ENCODE measurements around the gene CA9. TPM values are rescaled to one million over a fixed set of nuclear protein-coding genes. Genes with fewer than 3 reads are reported as not detected.
"Not testable (repeated sequence)": the region's sequence is repeated elsewhere in the genome, so short reads cannot be mapped to it uniquely, and the experiment has no call there.

CA9 gene
- polyA plus RNA-seq, 1 experiment = 0.13 TPM

GRCh38 chr9:35636135-35636876, 37.4 kb upstream of the CA9 start:
- Histone ChIP-seq H3K36me3 (ENCODE audit: control insufficient read depth, insufficient read depth, low read length) (no peaks in the 10 kb centered on the region), H3K4me3 (ENCODE audit: low read depth, low read length) (no peak overlapping the region), H3K27me3 (ENCODE audit: control insufficient read depth, insufficient read depth, low read length) (no peaks in the 10 kb centered on the region)
- ChIA-PET CTCF (interaction anchor here (1.0 to 2.5 kb wide), 3 partner anchors 10 to 26 kb away, joined by 3 to 9 read pairs (median 7); no protein-coding TSS in a partner anchor), POLR2A (no interaction called here)
- no peak for DNase-seq (ENCODE audit: low read depth)
- no peak for TF ChIP-seq CTCF (IDR thresholded peaks at IDR 0.05; ENCODE audit: insufficient read depth, low read depth, low read length)

GRCh38 chr9:35636877-35637246, 36.9 kb upstream of the CA9 start:
- CTCF ChIA-PET; H3K4me3 ChIP-seq (ENCODE audit: low read depth, low read length); POLR2A ChIA-PET; DNase-seq (ENCODE audit: low read depth); H3K36me3 ChIP-seq (ENCODE audit: control insufficient read depth, insufficient read depth, low read length); H3K27me3 ChIP-seq (ENCODE audit: control insufficient read depth, insufficient read depth, low read length): not testable (repeated sequence)

- H3K27me3 ChIP-seq (ENCODE audit: control insufficient read depth, insufficient read depth, low read length); H3K4me3 ChIP-seq (ENCODE audit: low read depth, low read length); CTCF ChIA-PET; H3K36me3 ChIP-seq (ENCODE audit: control insufficient read depth, insufficient read depth, low read length); POLR2A ChIA-PET; DNase-seq (ENCODE audit: low read depth): not testable (repeated sequence)
Measured at GRCh38 chr9:35637427-35637955, 36.2 kb upstream of the CA9 start.

GRCh38 chr9:35638751-35639150, 35.0 kb upstream of the CA9 start:
- POLR2A ChIA-PET = not testable (repeated sequence)
- CTCF ChIA-PET = interaction anchor here (0.7 kb wide), 1 partner anchor 12 kb away, joined by 3 read pairs; no protein-coding TSS in a partner anchor

GRCh38 chr9:35639225-35639624, 34.5 kb upstream of the CA9 start:
- CTCF ChIA-PET = interaction anchor here (1.7 kb wide), 1 partner anchor 28 kb away, joined by 8 read pairs; no protein-coding TSS in a partner anchor
- H3K27me3 ChIP-seq (ENCODE audit: control insufficient read depth, insufficient read depth, low read length); H3K4me3 ChIP-seq (ENCODE audit: low read depth, low read length); POLR2A ChIA-PET; H3K36me3 ChIP-seq (ENCODE audit: control insufficient read depth, insufficient read depth, low read length); DNase-seq (ENCODE audit: low read depth): not testable (repeated sequence)

More at GRCh38 chr9:35638751-35639150, 35.0 kb upstream of the CA9 start:
- not testable (repeated sequence) for DNase-seq (ENCODE audit: low read depth); H3K27me3 ChIP-seq (ENCODE audit: control insufficient read depth, insufficient read depth, low read length); H3K36me3 ChIP-seq (ENCODE audit: control insufficient read depth, insufficient read depth, low read length); H3K4me3 ChIP-seq (ENCODE audit: low read depth, low read length)

- ChIA-PET POLR2A (no interaction called here), CTCF (interaction anchor here (0.6 to 1.7 kb wide), 3 partner anchors 19 to 28 kb away, joined by 3 to 8 read pairs (median 3); partner anchors contain the start of gene CCDC107)
- no peak for DNase-seq (ENCODE audit: low read depth)
- H3K36me3 ChIP-seq (ENCODE audit: control insufficient read depth, insufficient read depth, low read length) = no peaks in the 10 kb centered on the region
- no peak for TF ChIP-seq CTCF (IDR thresholded peaks at IDR 0.05; ENCODE audit: insufficient read depth, low read depth, low read length)
- H3K4me3 ChIP-seq (ENCODE audit: low read depth, low read length) = no peak overlapping the region
- H3K27me3 ChIP-seq (ENCODE audit: control insufficient read depth, insufficient read depth, low read length) = no peaks in the 10 kb centered on the region
Measured at GRCh38 chr9:35639631-35640030, 34.1 kb upstream of the CA9 start.

GRCh38 chr9:35640431-35640830, 33.3 kb upstream of the CA9 start:
- CTCF ChIA-PET = interaction anchor here (0.6 to 1.7 kb wide), 3 partner anchors 18 to 29 kb away, joined by 3 to 8 read pairs (median 3); partner anchors contain the start of gene CCDC107
- POLR2A ChIA-PET; DNase-seq (ENCODE audit: low read depth); H3K36me3 ChIP-seq (ENCODE audit: control insufficient read depth, insufficient read depth, low read length); H3K27me3 ChIP-seq (ENCODE audit: control insufficient read depth, insufficient read depth, low read length); H3K4me3 ChIP-seq (ENCODE audit: low read depth, low read length): not testable (repeated sequence)

- POLR2A ChIA-PET; DNase-seq (ENCODE audit: low read depth): not testable (repeated sequence)
- CTCF ChIA-PET = interaction anchor here (2.1 kb wide), 1 partner anchor 11 kb away, joined by 4 read pairs; no protein-coding TSS in a partner anchor
Measured at GRCh38 chr9:35641478-35641877, 32.2 kb upstream of the CA9 start.

More at GRCh38 chr9:35641478-35641877, 32.2 kb upstream of the CA9 start:
- not testable (repeated sequence) for H3K36me3 ChIP-seq (ENCODE audit: control insufficient read depth, insufficient read depth, low read length); H3K4me3 ChIP-seq (ENCODE audit: low read depth, low read length); H3K27me3 ChIP-seq (ENCODE audit: control insufficient read depth, insufficient read depth, low read length)
